ENCODE data around the gene INF2. TPM values are rescaled to one million over a fixed set of nuclear protein-coding genes. Genes with fewer than 3 reads are reported as not detected.

The INF2 gene
- total RNA-seq, 1 donor from 2014 or later: 7.8 TPM

GRCh38 chr14:104702673-104703072 is 13.3 kb downstream of the INF2 start:
- Histone ChIP-seq H3K27me3 (no peaks in the 10 kb centered on the region), H3K9ac (no peak overlapping the region), H3K4me2 (no peak overlapping the region), H3F3A (ENCODE audit: low read depth) (no peaks in the 10 kb centered on the region), H3K9me3 (ENCODE audit: low read depth) (no peaks in the 10 kb centered on the region), H3K36me3 (no peaks in the 10 kb centered on the region), H4K20me1 (ENCODE audit: low read depth) (peaks cover 15% of the 10 kb centered on the region), H3K27ac (no peak overlapping the region), H2AFZ (replicated peaks) (no peak overlapping the region), H3K4me1 (peaks cover 3% of the 10 kb centered on the region), H3K79me2 (ENCODE audit: low read depth) (no peaks in the 10 kb centered on the region), H3K4me3 (no peak overlapping the region)
- H3K4me3 Mint-ChIP-seq: no peak overlapping the region
- no peak overlapping the region for H3K27ac Mint-ChIP-seq
- TF ChIP-seq EZH2phosphoT487 (IDR thresholded peaks at IDR 0.05) (no peak), EZH2 (IDR thresholded peaks at IDR 0.05) (no peak), CTCF (IDR thresholded peaks at IDR 0.05) (no peak)
- peaks cover 3% of the 10 kb centered on the region for H3K9me3 Mint-ChIP-seq
- no peak for DNase-seq (ENCODE audit: low spot score)
- H3K27me3 Mint-ChIP-seq (ENCODE audit: insufficient read depth, low read depth): peaks cover 4% of the 10 kb centered on the region
- H3K36me3 Mint-ChIP-seq: peaks cover 4% of the 10 kb centered on the region
- peaks cover 13% of the 10 kb centered on the region for H3K4me1 Mint-ChIP-seq

- no peaks in the 10 kb centered on the region for H3K36me3 ChIP-seq
- H4K20me1 ChIP-seq (ENCODE audit: low read depth): peaks cover 11% of the 10 kb centered on the region
- H3F3A ChIP-seq (ENCODE audit: low read depth): peaks cover 4% of the 10 kb centered on the region
- Mint-ChIP-seq H3K4me1 (peaks cover 11% of the 10 kb centered on the region), H3K36me3 (peaks cover 4% of the 10 kb centered on the region), H3K9me3 (peaks cover 3% of the 10 kb centered on the region), H3K4me3 (no peak overlapping the region), H3K27me3 (ENCODE audit: insufficient read depth, low read depth) (peaks cover 5% of the 10 kb centered on the region), H3K27ac (no peak overlapping the region)
- peaks cover 5% of the 10 kb centered on the region for H3K4me1 ChIP-seq
- H2AFZ ChIP-seq (replicated peaks): no peak overlapping the region
- TF ChIP-seq EZH2 (IDR thresholded peaks at IDR 0.05): no peak
- TF ChIP-seq EZH2phosphoT487 (IDR thresholded peaks at IDR 0.05): no peak
- no peak for DNase-seq (ENCODE audit: low spot score)
- H3K79me2 ChIP-seq (ENCODE audit: low read depth): no peaks in the 10 kb centered on the region
- no peaks in the 10 kb centered on the region for H3K9me3 ChIP-seq (ENCODE audit: low read depth)
- H3K27ac ChIP-seq: no peak overlapping the region
- no peaks in the 10 kb centered on the region for H3K27me3 ChIP-seq
- H3K4me2 ChIP-seq: no peak overlapping the region
- H3K9ac ChIP-seq: no peak overlapping the region
- H3K4me3 ChIP-seq: no peak overlapping the region
Measured at GRCh38 chr14:104703269-104703668, 13.9 kb downstream of the INF2 start.

GRCh38 chr14:104704252-104704651 is 14.8 kb downstream of the INF2 start:
- Histone ChIP-seq H3F3A (ENCODE audit: low read depth) (peaks cover 7% of the 10 kb centered on the region), H3K36me3 (no peaks in the 10 kb centered on the region), H3K4me3 (no peak overlapping the region), H3K9ac (no peak overlapping the region), H3K9me3 (ENCODE audit: low read depth) (no peaks in the 10 kb centered on the region), H4K20me1 (ENCODE audit: low read depth) (peaks cover 11% of the 10 kb centered on the region), H2AFZ (replicated peaks) (no peak overlapping the region), H3K27me3 (no peaks in the 10 kb centered on the region), H3K27ac (no peak overlapping the region), H3K79me2 (ENCODE audit: low read depth) (no peaks in the 10 kb centered on the region), H3K4me2 (no peak overlapping the region), H3K4me1 (peaks cover 8% of the 10 kb centered on the region)
- H3K27ac Mint-ChIP-seq: no peak overlapping the region
- peaks cover 4% of the 10 kb centered on the region for H3K36me3 Mint-ChIP-seq
- H3K27me3 Mint-ChIP-seq (ENCODE audit: insufficient read depth, low read depth): peaks cover 8% of the 10 kb centered on the region
- DNase-seq (ENCODE audit: low spot score): no peak
- TF ChIP-seq EZH2 (IDR thresholded peaks at IDR 0.05) (no peak), EZH2phosphoT487 (IDR thresholded peaks at IDR 0.05) (no peak), CTCF (IDR thresholded peaks at IDR 0.05) (no peak)
- H3K4me3 Mint-ChIP-seq: no peak overlapping the region
- peaks cover 6% of the 10 kb centered on the region for H3K4me1 Mint-ChIP-seq
- H3K9me3 Mint-ChIP-seq: peaks cover 3% of the 10 kb centered on the region

- H3K27ac Mint-ChIP-seq: no peak overlapping the region
- Histone ChIP-seq H3K9ac (no peak overlapping the region), H3K4me3 (no peak overlapping the region), H3K36me3 (no peaks in the 10 kb centered on the region), H3K27me3 (no peaks in the 10 kb centered on the region), H3K27ac (no peak overlapping the region), H3F3A (ENCODE audit: low read depth) (peaks cover 7% of the 10 kb centered on the region), H3K4me2 (no peak overlapping the region), H2AFZ (replicated peaks) (no peak overlapping the region), H4K20me1 (ENCODE audit: low read depth) (peaks cover 1% of the 10 kb centered on the region), H3K4me1 (peaks cover 8% of the 10 kb centered on the region), H3K9me3 (ENCODE audit: low read depth) (no peaks in the 10 kb centered on the region), H3K79me2 (ENCODE audit: low read depth) (no peaks in the 10 kb centered on the region)
- H3K4me3 Mint-ChIP-seq: no peak overlapping the region
- no peak for DNase-seq (ENCODE audit: low spot score)
- TF ChIP-seq EZH2phosphoT487 (IDR thresholded peaks at IDR 0.05) (no peak), EZH2 (IDR thresholded peaks at IDR 0.05) (no peak), CTCF (IDR thresholded peaks at IDR 0.05) (no peak)
- peaks cover 8% of the 10 kb centered on the region for H3K27me3 Mint-ChIP-seq (ENCODE audit: insufficient read depth, low read depth)
- peaks cover 3% of the 10 kb centered on the region for H3K9me3 Mint-ChIP-seq
- peaks cover 7% of the 10 kb centered on the region for H3K36me3 Mint-ChIP-seq
- H3K4me1 Mint-ChIP-seq: peaks cover 6% of the 10 kb centered on the region
Measured at GRCh38 chr14:104705340-104706047, 16.1 kb downstream of the INF2 start.

Measured in neural progenitor cell (in vitro differentiated cells).